Right cardiac atrium (tissue), 5 donors: ENCODE results near the gene ATP5PD. TPM values are rescaled to one million over a fixed set of nuclear protein-coding genes. Genes with fewer than 3 reads are reported as not detected.
A peak's percentile ranks its signal among the peaks of the same experiment; 100 is the strongest.

Experiments
- ATAC-seq, 2 donors: fragments of 200-7000 bp; cut with Tn5 transposase; one replicate each; pipeline versions ENCODE4 v1.8.0 to v1.9.1; 2020; ENCODE audit warnings: moderate library complexity in 2 of 2, mild to moderate bottlenecking in 1 of 2
- DNase-seq, 3 donors: peaks; one replicate each; pipeline ENCODE4 v3.0.0-alpha.2; 2020
- H3K27ac ChIP-seq: one replicate; pipeline ENCODE4 v1.5.1; 2013; ENCODE audit warnings: mild to moderate bottlenecking, low read length, control low read depth, moderate library complexity
- H3K27me3 ChIP-seq: one replicate; pipeline ENCODE4 v1.6.1; 2013; ENCODE audit not compliant: control insufficient read depth, insufficient read depth
- H3K4me1 ChIP-seq: one replicate; pipeline ENCODE4 v1.6.1; 2013; ENCODE audit warnings: low read length; ENCODE audit not compliant: control insufficient read depth, insufficient read depth
- H3K4me3 ChIP-seq: one replicate; pipeline ENCODE4 v1.5.1; 2013; ENCODE audit warnings: low read length, control low read depth
- H3K9me3 ChIP-seq: one replicate; pipeline ENCODE4 v1.6.1; 2013; ENCODE audit warnings: low read length; ENCODE audit not compliant: control insufficient read depth
- WGBS: extraction: QIAGEN DNeasy Blood & Tissue Kit; methylation state at CpG from one replicate; pipeline ENCODE4 v1.1.7; 2013; 5-methylcytosine and 5-hydroxymethylcytosine counted together
- intact Hi-C, 4 donors: fragments of 100-400 bp; cut with DNase I; formaldehyde crosslinking; loops; one replicate each; pipeline versions ENCODE4 v1.11.0 to v1.14.0; 2022 to 2023
- polyA plus RNA-seq: library from polyadenylated mRNA; stranded (reverse); fragments of 200-250 nt; gene quantifications from one replicate; pipeline ENCODE4 v1.2.3, GENCODE V29; 2013
- total RNA-seq, 4 donors: library from RNA; stranded (reverse); fragmentation: NEBNext Ultra II Directional; extraction: Animal tissue kit (Norgen Biotek cat#: 25700); gene quantifications; one replicate each; pipeline ENCODE4 v1.2.1, GENCODE V29; 2021
- donor health status: healthy with polysubstance abuse.
- donor health status: DM: no; HTN: yes; CAD: no.
- donor health status: DM: no; HTN: no; CAD: no.
- donor health status: DM: no; HTN: yes; CAD: no; lungs with severe emphysema.
- donor health status: DM: yes; HTN: yes; CAD: no.

ATP5PD gene
- total and polyA plus RNA-seq, 5 donors: 702 to 2,009 (median 783) TPM

DNA sequence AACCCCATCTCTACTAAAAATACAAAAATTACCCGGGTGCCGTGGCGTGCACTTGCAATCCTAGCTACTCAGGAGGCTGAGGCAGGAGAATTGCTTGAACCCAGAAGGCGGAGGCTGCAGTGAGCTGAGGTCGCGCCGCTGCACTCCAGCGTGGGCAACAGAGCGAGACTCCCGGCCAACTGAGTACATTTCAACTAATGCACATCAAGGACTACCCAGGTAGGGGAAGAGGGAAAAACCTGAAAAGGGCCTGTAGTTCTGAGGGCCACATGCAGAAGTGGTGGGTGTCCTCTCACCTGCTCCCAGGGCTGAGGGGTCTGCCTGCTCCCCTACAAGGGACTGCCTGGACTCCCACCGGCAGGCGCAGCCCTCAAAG, 40.4 kb upstream of the ATP5PD start:
- Histone ChIP-seq H3K4me1 (peaks cover 6% of the 10 kb centered on the region), H3K27ac (peak overlapping the region; percentile 88), H3K27me3 (no peaks in the 10 kb centered on the region), H3K4me3 (peak overlapping the region; percentile 30), H3K9me3 (no peaks in the 10 kb centered on the region)
- DNase-seq (no peak), ATAC-seq (no peak)
- 68% methylated on average over 12 of the region's 12 CpGs for WGBS
- intact Hi-C loops: no loop called here

- ATAC-seq (no peak), DNase-seq (no peak)
- Histone ChIP-seq H3K4me1 (peaks cover 6% of the 10 kb centered on the region), H3K4me3 (no peak overlapping the region), H3K9me3 (no peaks in the 10 kb centered on the region), H3K27ac (no peak overlapping the region), H3K27me3 (no peaks in the 10 kb centered on the region)
- WGBS: 79% methylated on average over 15 of the region's 15 CpGs
- intact Hi-C loops: no loop called here
Measured at GRCh38 chr17:75086496-75087181, 39.9 kb upstream of the ATP5PD start.

DNA sequence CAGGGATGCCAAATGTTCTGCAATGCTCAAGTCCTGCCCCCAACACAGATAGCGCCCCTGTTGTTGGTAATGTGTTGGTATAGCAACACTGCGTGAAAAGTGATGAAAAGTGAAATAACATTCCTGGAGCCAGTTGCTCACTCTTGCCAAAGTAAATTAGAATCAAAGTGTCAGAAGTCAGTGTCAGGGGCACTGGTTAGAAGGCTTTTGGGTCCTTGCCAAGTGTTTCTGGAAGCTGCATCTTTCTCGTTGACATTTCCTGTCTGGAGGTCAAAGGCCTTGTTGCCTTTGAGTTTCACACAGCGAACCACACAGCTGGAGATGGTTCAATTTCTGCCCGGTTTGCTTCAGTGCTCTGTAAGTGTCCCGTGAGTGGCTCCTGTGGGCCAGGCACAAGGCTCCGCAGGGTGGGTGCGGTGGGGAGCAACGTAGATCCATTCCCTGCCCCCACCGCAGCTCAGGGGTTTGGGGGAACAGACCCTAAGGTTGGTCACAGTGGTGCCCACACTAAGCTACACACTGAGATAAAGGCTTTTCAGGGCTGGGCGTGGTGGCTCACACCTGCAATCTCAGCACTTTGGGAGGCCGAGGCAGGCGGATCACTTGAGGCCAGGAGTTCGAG, 37.4 kb upstream of the ATP5PD start:
- Histone ChIP-seq H3K4me3 (no peak overlapping the region), H3K27me3 (no peaks in the 10 kb centered on the region), H3K9me3 (no peaks in the 10 kb centered on the region), H3K4me1 (peaks cover 5% of the 10 kb centered on the region), H3K27ac (peak overlapping the region; percentile 19)
- ATAC-seq (peak; percentile 3 to 4), DNase-seq (no peak)
- WGBS: 51% methylated on average over 14 of the region's 14 CpGs
- intact Hi-C loops: no loop called here

DNA sequence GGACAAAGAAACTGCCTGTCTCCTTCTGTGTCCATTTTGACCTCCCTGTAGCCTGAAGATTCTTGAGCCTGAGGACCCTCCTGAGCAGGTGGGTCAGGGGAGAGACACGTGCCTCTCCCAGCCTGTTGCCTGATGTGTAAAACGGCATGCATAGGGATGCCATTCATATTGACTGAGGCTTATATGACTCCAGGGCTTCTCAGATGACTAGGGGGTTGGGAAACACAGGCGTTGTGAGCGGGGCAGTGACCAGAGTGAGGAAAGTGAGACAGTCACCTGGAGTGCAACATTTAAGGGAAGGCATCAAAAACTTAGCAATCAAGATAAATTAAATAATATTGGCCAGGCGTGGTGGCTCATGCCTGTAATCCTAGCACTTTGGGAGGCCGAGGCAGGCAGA, 35.9 kb upstream of the ATP5PD start:
- no peaks in the 10 kb centered on the region for H3K27me3 ChIP-seq
- ATAC-seq (no peak), DNase-seq (no peak)
- no peak overlapping the region for H3K4me3 ChIP-seq
- intact Hi-C loops: no loop called here
- H3K27ac ChIP-seq: no peak overlapping the region
- peaks cover 6% of the 10 kb centered on the region for H3K4me1 ChIP-seq
- no peaks in the 10 kb centered on the region for H3K9me3 ChIP-seq
- WGBS: 82% methylated on average over 6 of the region's 6 CpGs

DNA sequence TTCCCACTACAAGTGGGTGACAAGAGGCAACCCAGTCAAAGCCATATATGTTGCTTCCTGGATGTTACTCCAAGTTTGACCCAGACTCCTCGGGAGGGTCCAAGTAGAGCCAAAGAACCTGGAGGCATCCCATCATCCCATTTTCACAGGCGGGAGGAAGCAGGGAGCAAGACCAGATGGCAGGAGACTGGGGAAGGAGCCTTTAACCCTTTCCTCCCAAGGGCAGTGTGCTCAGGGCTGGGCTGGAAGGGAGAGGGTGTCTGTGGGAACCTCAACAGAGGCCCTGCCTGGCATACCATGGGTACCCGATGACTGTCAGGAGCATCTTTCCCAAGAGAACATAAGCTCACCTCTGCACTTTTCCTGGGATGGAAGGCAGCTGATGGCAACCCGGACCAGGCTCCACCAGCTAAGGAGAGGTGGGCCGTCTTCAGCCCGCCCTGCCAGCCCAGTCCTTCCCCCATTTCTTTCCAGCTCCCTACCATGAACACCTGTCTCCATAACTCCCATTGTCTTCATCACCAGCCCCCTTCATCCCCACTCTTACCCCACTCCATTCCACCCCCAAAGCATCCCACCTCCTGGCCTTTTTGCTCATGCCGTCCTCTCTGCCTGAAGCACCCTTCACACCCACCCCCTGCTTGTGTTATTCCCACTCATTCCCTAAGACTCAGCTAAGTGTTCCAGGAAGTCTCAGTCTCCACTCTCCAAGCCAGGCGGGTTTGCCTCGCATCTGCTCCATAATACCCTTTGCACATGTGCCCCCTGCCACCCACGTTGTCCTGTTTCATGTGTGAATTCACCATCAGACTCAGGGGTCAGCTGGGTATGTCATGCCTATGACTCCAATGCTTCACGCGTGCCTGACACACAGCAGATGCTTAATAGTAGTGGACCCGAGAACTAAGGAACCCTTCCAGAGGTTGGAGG, 35.1 kb upstream of the ATP5PD start:
- DNase-seq: peak in 1 of 3 donors; percentile 15
- no peaks in the 10 kb centered on the region for H3K27me3 ChIP-seq
- intact Hi-C loops: no loop called here

GRCh38 chr17:75079023-75079373, 32.2 kb upstream of the ATP5PD start:
- peak in 2 of 3 donors; percentile 54 to 61 for DNase-seq
- no peaks in the 10 kb centered on the region for H3K9me3 ChIP-seq
- no peak overlapping the region for H3K4me3 ChIP-seq
- H3K27me3 ChIP-seq: no peaks in the 10 kb centered on the region
- ATAC-seq: no peak
- H3K27ac ChIP-seq: peak overlapping the region; percentile 93
- peaks cover 5% of the 10 kb centered on the region for H3K4me1 ChIP-seq
- WGBS: 57% methylated on average over 8 of the region's 8 CpGs
- intact Hi-C loops: no loop called here

More for the DNA sequence above, 35.1 kb upstream of the ATP5PD start:
- H3K27ac ChIP-seq: no peak overlapping the region
- no peak overlapping the region for H3K4me3 ChIP-seq
- 72% methylated on average over 13 of the region's 13 CpGs for WGBS
- ATAC-seq: no peak
- peaks cover 5% of the 10 kb centered on the region for H3K4me1 ChIP-seq
- no peaks in the 10 kb centered on the region for H3K9me3 ChIP-seq

GRCh38 chr17:75078284-75079022, 31.7 kb upstream of the ATP5PD start:
- no peak for ATAC-seq
- Histone ChIP-seq H3K4me1 (peaks cover 5% of the 10 kb centered on the region), H3K27me3 (no peaks in the 10 kb centered on the region), H3K27ac (peak overlapping the region; percentile 93), H3K4me3 (no peak overlapping the region), H3K9me3 (no peaks in the 10 kb centered on the region)
- intact Hi-C loops: no loop called here
- WGBS: 62% methylated on average over 17 of the region's 17 CpGs
- peak in 1 of 3 donors; percentile 52 for DNase-seq

GRCh38 chr17:75077496-75078283, 30.9 kb upstream of the ATP5PD start:
- peak; percentile 86 to 94 (median 94) for DNase-seq
- Histone ChIP-seq H3K27me3 (no peaks in the 10 kb centered on the region), H3K4me1 (peaks cover 5% of the 10 kb centered on the region), H3K9me3 (no peaks in the 10 kb centered on the region), H3K27ac (peak overlapping the region; percentile 93), H3K4me3 (peak overlapping the region; percentile 14)
- intact Hi-C loops: no loop called here
- WGBS: 7% methylated on average over 53 of the region's 53 CpGs
- ATAC-seq: peak; percentile 87 to 88

GRCh38 chr17:75077072-75077495, 30.3 kb upstream of the ATP5PD start:
- Histone ChIP-seq H3K27me3 (no peaks in the 10 kb centered on the region), H3K4me1 (peaks cover 5% of the 10 kb centered on the region), H3K9me3 (no peaks in the 10 kb centered on the region), H3K4me3 (peak overlapping the region; percentile 14), H3K27ac (peak overlapping the region; percentile 93)
- intact Hi-C loops: no loop called here
- ATAC-seq (peak in 1 of 2 donors; percentile 18), DNase-seq (peak in 1 of 3 donors; percentile 44)
- WGBS: 30% methylated on average over 30 of the region's 30 CpGs
